Measurements from ENCODE around the gene SNIP1.

The SNIP1 gene

GRCh38 chr1:37487619-37487984 lies 66.5 kb downstream of the SNIP1 start:
- no peak overlapping the region for H3K4me3 ChIP-seq (replicated peaks; ENCODE audit: low read depth, low read length)
- no peak for TF ChIP-seq CTCF (IDR thresholded peaks at IDR 0.05; ENCODE audit: low read depth, low read length, missing control alignments)
- no peak for DNase-seq (ENCODE audit: extremely low read depth, low read depth)

- DNase-seq (ENCODE audit: extremely low read depth, low read depth), result no peak
- no peak overlapping the region for H3K4me3 ChIP-seq (replicated peaks; ENCODE audit: low read depth, low read length)
- peak; percentile 99 for TF ChIP-seq CTCF (IDR thresholded peaks at IDR 0.05; ENCODE audit: low read depth, low read length, missing control alignments)
Measured at GRCh38 chr1:37486680-37487618, 67.1 kb downstream of the SNIP1 start.

GRCh38 chr1:37485902-37486679 lies 68.0 kb downstream of the SNIP1 start:
- no peak overlapping the region for H3K4me3 ChIP-seq (replicated peaks; ENCODE audit: low read depth, low read length)
- no peak for TF ChIP-seq CTCF (IDR thresholded peaks at IDR 0.05; ENCODE audit: low read depth, low read length, missing control alignments)
- no peak for DNase-seq (ENCODE audit: extremely low read depth, low read depth)
